NCI-H146 treated with DMSO at 0.1 percent for 48 hours (cell line): Measurements from ENCODE around the gene MAP3K1.

Source experiments
- DNase-seq: peaks from one replicate; lab custom pipeline; 2025; ENCODE audit not compliant: unreplicated experiment; lab: John Stamatoyannopoulos, UW

The MAP3K1 gene

DNA sequence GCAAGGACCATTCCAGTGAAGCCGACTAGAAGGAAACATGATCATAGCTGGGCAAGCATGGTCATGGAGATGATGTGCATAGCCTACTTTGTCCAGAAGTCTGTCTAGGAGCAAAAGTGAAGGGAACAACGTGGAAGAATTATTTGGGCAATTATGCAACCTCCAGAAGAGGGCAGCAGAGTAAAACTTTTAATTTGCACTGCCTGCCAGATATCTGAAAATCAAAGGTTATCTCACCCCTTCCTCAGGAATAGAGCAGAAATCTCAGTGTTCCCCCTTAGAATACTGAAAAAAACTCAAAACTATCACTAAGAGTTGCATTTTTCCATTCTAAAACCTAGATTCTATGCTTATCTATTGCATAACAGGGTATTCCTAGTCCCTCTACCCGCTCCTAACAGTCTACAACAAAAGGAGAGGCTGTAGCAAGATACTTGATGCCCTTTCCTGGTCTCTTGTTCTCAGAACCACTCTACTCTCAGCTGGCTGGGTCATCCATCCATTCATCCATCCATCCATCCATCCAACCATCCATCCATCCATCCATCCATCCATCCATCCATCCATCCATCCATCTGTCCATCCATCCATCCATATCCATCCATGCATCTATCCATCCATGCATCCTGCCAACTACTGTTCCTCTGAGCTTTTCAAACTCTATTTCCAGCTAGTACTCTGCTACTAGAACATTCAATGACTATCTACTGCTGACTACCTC is 85.7 kb downstream of the MAP3K1 start:
- DNase-seq, result peak; percentile 23

DNA sequence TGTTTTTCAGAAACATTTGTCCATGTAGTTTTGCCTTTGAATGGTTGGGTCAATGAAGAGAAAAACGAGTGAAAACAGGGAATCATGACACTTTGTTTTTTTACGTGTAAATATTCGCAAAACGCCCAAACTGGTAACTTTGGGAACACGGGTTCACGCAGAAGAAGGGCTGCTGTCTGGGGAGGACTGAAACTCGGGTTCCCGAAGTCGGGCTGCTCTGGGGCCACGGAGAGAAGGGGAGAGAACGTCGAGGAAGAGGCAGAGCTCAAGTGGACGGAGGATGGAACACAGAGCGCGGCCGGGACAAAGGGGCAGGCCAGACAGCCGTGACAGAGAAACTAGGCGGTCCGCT is 93.6 kb downstream of the MAP3K1 start:
- no peak for DNase-seq

DNA sequence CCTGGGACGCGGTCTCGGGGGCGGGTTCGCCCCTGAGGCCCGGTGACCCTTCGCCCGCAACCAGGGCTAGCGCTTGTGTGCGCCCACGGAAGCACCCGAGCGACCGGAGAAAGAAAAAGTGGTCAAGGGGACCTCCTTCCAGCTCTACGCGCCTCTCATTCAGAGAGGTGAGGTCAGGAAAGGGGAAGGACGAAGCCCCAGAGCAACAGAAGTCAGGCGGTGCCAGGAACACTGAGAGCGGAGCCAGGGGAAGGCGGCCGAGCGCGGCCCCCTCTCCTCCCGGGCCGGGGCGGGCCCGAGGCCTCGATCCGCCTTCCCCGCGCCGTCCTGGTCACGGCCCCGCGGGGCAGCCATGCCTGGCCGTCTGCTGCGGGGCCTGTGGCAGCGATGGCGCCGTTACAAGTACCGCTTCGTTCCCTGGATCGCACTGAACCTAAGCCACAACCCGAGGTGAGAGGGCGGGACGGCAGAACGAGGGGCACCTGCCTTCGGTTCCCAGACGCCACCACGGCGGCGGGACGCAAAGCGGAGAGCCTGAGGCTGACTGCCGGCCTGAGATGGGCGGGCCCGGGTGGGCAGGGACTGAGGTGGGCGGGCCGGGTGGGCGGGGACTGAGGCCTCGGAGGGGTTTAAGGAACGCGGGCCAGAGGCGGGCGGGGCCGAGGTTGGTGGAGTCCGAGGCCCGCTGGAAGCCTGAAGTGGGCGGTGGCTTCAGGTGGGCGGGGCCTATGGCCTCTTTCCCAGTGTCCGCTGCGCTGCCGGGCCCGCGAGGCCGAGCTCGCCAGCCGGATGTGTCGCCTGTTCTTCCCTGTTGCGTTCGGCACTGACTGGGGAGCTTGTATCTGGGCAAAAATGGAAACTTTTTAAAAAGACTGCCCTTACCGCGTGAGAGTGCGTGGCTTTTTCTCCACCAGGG is 94.2 kb downstream of the MAP3K1 start, which contains the start of gene SETD9:
SETD9 (plus strand) TSS at position 303 of the 916 bp plus-strand sequence; CDS start at position 353, 50 bp downstream.
- DNase-seq, result peak; percentile 94

DNA sequence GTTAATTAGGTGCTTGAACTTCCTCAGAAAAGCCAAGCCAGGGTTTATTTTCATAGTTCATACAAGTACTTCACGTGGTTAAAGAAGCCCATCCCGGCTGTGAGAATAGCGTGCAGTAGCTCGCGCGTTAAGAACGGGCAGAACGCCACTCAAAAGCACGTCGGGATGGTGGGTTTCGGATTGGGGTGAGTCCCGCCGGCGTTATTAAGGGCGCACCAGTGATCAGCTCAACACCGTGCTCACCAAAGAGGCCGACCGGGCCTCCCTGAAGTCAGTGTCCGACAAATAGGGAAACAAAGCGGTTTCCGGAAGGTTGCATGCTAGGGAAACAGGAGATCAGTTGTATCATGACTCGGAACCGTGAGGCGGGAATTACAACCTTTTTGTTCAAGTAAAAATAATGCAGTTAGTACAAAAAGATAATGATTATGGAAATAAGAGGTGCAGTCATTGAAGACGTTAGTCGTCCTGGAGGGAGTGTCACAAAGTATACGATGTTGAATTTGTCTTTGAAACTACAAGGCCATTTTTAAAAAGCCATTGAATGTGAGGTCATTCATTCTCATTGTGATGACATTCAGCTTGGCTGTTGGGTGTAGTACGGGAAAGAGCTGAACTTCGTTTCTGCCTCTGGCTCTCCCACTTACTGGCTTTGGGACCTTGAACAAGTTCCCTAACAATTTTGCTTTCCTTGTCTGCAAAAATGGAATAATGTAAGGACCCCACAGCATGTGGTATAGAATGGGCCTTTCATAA is 95.0 kb downstream of the MAP3K1 start:
- DNase-seq, result peak; percentile 57

DNA sequence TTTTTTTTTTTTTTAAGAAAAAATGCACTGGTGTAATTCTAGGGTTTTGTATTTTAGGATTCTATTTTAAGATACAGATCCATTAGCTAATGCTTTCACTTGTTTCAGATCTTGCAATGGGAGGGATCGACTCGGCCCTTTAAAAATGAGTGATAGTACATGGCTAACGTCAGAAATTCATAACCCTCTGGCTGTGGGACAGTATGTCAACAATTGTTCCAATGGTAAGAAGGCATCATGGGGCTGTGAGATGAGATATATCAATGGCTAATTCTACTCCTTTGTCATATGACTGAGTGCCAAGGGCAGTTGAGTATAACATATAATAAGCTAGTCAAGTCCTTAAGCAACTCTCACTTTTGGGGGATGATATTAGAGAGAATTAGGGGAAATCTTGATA is 98.4 kb downstream of the MAP3K1 start:
- no peak for DNase-seq

DNA sequence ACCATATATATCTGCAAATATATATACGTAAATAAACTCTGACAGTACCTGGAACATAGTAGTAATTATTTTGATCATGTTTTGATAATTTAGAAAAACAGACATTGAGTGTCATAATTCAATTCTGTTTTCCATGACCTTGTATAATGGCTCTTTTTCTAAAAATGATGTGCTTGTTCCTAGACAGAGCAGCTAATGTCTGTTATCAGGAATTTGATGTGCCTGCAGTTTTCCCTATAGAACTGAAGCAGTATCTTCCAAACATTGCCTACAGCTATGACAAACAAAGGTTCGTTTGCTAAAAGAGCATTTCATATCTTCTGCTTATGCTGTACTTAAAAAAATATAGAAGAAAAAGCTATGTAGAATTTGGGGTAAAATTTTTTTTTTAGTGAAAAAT is 99.3 kb downstream of the MAP3K1 start:
- DNase-seq, result no peak

DNA sequence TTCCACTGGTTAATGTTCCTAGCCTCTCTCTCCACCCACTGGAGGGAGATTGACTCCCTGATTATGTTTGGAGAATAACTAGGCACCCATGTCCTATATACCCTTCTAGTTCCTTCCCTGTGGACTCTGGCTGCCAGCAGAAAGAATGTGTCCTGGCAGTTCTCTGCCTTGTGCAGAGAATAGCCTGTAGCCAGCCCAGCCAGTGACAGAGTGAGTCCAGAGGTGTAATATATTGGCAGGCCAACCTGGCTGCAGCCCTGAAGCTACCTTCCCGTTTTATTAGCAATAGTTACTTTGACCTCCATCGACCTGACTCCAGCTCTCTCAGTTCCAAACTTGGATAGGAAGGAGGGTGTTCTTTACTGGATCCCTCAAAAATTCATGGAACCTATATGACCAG is 102.2 kb downstream of the MAP3K1 start:
- no peak for DNase-seq

DNA sequence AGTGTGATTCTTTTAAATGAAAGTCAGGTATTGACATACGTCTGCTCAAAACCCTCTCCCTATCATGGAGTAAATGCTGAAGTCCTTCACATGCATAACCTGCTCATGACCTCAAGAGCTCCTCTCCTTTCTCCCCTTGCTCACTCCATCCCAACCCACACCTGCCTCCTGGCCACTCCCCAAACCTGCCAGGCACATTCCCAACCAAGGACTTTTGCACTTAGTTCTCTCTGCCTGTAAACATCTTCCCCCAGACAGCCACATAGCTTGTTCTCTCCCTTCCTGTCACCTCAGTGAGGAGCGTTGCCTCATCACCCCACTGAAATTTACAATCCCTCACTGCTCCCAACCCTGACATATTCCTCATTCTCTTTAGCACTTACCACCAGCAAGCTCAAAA is 102.7 kb downstream of the MAP3K1 start:
- no peak for DNase-seq

DNA sequence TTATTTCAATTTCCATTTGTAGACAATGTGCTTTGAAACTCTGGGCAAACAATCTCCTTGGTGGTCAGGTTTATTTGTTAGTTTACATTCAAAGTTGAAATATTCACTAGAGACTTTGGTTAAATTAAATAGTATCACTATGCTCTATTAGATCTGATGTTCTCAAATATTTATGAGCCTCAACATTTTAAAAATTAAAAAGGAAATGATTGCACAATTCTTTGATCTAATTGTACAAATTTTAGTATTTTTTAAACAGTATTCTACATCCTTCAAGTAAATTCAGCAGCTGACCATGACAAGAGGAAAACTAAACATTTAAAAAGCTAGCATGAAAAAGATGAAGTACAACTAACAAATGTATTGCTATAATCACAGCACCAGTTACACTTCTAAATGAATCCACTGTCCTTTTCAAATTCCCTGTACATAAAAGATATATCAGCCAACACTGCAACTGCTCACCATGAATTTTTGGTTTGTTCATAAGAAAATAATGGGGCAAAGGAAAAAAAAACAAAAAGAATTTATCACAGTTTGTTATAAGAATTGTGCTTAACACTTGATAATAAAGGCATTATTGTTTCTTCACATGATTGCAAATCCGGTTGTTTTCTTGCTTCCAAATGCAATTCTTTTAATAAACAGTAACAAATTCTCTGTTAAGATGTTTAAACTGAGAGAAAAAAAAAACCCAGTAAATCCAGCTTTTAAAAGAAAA is 104.8 kb downstream of the MAP3K1 start:
- no peak for DNase-seq

DNA sequence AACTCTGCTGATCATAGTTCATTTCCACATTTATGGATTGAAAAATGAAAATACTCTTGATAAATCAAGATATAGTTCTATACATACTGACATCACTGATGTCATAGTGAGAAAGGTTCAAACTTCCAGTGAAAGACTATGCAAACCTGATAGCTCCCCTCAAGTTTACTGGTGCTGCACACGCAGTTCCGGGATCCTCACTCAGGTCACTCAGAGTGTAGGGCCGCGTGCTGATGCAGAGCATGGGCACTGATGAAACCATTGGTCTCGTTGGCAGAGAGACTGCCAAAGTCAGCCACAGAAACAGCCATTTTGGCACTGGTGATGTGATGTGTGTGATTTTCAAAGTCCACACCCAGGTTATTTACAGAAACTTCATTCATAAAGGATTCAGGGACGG is 107.6 kb downstream of the MAP3K1 start:
- DNase-seq, result no peak

DNA sequence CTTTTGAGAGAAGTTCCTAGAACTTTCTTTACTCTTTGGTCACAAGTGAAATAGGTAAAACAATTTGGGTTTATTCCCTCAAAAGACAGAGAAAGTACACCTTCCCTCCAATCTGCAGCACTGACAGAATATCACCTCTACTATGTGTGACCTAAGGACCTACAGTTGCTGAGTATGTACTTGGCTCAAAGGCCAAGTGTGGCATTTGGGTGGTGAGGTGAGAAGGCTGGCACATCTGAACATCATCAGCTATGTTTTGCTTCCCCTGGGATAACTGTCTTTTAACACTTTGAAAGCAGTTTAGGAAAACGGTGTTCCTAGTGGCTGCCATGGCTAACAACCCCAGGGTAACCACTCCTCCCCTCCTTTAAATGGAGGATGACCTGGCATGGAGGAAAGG is 119.0 kb downstream of the MAP3K1 start:
- DNase-seq, result no peak

DNA sequence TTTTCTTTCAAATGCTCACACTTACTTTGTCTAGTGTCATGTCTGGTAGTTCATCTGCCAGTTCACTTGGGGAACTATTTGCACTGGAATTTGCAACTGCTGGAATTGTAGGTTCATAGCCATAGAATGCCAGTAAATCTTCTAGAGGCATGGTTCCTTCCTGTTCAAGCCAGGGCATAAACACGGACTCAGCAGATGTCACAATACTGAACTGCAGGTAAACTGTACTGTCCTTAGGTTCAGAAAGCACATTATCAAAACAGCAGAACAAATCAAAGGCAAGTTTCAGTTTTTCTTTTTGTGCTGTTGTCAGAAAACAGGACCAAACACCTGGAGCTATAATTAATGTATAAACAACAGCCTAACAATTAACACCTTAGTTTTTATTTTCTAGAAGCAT is 123.5 kb downstream of the MAP3K1 start:
- peak; percentile 38 for DNase-seq

DNA sequence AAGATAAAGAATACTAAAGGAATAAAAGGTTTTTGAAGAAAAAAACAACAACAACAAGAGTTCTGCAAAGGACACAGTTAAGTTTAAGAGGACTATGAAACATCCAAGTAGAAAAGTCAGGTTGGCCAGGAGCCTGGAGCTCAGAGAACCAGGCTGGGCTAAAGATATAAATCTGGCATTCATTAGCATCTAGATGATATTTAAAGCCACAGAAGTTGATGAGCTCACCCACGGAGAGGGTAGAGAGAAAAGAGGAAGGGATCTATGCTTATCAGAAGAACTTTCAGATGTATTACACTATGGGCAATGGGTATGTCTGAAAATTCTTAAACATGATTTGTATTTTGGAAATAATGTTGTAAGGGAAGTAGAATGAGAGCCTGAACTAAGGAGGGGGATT is 126.6 kb downstream of the MAP3K1 start:
- DNase-seq, result no peak
